Activated gamma-delta T cell (primary cell): Measurements from ENCODE around the gene CCDC146.
"Not testable (repeated sequence)": the region's sequence is repeated elsewhere in the genome, so short reads cannot be mapped to it uniquely, and the experiment has no call there.

Experiments used
- DNase-seq: peaks from one replicate; lab custom pipeline; 2025; lab: John Stamatoyannopoulos, UW

CCDC146 gene

DNA sequence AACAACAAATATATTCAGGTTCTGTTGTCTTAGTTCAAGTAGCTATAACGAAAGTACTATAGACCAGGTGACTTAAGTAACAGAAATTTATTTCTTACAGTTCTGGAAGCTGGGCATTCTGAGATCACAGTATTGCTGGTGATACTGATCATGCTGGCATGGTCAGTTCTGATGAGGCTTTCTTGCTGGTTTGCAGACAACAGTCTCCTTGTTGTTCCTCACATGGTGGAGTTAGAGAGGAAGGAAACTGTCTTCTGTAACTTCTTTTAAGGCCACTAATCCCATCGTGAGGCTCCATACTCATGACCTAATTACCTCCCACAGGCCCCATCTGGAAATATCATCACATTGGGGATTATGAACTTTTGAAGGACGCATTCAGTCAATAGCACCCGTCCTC lies 17.9 kb downstream of the CCDC146 start:
- not testable (repeated sequence) for DNase-seq

DNA sequence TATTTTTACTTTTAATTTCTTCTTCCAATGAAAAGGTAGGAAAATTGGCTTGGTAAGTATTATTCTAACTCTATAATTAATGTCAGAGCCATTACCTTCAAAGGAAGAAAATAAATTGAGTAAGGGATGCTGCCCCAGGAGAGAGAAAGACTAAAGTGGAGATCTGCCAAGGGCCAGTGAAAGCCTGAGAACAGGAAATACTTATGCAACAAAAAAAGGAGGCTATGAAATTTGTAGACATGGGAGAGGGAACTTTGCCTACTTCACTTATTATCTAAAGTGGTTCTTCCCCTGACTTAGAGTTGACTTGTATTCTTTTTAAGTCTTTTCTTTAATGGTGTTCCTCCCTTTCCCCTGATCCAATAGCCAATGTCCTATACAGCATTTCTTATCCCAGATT lies 29.8 kb downstream of the CCDC146 start:
- not testable (repeated sequence) for DNase-seq

DNA sequence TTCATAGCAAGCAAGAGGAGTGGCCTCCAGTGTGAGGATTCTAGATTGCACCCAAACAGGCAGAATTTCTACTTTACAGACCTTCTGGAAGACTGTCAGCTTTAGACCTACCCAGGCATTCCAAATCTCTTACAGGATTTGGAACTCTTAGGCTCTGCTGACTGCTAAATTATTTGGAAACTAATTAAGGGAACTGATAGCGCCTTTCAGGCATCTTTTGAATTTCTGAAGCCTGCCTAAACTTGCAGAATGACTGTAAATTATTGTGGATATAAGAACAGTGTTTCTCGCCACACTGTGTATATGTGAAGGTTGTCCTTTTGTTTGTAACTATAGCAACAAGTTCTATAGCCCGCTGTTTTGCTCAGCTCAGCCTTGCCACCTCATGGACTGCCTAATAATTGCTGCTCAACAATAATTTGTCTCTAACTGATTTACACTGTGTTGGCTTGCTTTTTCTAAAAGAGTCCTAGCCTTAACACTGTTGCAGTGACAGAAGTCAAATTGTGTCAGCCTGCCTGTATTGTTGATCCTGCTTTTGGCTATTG lies 32.6 kb downstream of the CCDC146 start:
- not testable (repeated sequence) for DNase-seq

DNA sequence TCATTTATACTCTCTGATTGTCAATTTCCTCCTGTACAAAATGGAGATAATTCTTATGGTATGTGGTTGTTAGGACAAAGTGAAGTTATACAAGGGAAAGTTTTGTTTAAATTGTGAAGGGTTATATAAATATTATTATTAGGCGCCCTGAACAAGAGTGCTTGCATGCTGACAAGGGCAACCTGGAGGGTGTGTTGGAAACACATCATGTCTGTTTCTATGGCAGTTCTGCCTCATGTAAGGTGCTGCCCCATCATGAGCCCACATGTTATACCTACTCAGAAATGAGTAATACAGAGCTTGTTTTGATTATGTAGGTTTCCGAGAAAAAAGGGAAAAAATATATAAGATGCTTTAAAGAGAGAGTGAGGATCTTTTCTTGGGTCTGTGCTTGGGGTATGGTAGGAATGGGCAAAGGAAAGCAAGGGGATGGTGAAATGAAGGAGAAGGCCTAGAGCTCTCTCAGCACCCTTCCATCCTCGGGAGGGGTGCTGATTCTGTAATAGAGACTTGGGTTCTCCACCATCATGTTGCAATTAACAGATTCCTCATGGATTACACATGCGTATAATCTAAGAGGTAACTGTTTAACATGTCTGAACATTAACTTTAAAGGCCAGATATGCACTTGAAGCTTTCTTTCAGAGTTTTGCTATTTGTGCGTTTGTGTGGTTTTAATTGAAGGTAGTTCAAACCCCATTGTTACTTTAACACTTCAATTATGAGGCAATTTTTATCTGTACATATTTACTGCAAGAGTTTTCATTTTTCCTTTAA lies 33.4 kb downstream of the CCDC146 start:
- not testable (repeated sequence) for DNase-seq

DNA sequence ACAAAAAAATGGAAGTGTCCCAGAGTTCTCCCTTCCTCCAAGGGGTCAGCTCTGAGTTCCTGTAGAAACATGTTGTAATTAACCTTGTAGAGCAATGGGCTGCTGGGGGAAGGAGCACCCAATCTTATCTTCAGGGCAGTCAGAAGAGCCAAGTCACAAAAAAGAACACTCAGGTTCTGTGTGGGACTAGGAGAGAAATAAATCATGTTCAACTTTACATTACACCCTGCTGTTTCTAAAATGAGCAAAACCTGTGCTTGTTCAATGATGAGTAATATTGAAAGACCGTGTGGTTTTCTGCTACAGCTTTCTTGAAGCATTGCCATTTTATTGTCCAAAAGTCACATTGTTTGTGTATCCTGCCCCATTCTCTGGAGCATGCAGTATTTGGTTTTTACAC lies 34.6 kb downstream of the CCDC146 start:
- DNase-seq: not testable (repeated sequence)

DNA sequence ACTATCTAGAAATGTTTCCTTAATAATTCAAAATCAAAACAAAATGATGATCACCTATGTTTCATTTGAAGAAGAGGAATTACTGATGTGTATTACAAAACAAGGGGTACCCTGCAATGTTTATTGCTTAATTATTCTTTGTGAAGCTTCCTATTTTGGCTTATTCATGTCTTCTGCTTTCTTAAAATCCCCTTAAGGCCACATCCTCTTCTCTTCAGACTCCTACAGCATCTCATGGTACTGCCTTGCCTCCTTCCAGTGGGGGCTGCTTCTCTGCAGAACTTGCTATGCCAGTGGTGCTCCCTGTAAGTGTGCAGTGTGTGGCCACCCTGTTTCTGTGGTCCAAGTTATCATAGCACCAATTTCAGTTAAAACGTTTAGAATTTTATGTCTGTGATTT lies 35.0 kb downstream of the CCDC146 start:
- no peak for DNase-seq

DNA sequence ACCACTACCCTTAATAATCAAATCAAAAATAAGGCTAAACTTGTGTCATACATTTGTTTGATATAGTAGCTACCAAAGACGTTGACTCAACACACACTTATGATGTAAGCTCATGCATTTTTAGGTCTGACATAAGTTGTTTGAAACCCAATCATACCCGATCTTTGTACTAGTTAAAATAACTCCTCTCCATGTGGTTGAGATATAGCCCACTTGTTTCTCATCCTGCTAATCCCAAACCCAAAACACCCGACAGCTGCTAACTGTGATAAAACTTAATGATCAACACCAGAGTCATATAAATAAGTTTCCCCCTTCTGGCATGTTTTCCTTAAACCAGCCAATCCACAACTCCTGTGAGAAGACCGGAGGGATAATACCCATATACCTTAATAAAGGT lies 48.7 kb downstream of the CCDC146 start:
- not testable (repeated sequence) for DNase-seq

DNA sequence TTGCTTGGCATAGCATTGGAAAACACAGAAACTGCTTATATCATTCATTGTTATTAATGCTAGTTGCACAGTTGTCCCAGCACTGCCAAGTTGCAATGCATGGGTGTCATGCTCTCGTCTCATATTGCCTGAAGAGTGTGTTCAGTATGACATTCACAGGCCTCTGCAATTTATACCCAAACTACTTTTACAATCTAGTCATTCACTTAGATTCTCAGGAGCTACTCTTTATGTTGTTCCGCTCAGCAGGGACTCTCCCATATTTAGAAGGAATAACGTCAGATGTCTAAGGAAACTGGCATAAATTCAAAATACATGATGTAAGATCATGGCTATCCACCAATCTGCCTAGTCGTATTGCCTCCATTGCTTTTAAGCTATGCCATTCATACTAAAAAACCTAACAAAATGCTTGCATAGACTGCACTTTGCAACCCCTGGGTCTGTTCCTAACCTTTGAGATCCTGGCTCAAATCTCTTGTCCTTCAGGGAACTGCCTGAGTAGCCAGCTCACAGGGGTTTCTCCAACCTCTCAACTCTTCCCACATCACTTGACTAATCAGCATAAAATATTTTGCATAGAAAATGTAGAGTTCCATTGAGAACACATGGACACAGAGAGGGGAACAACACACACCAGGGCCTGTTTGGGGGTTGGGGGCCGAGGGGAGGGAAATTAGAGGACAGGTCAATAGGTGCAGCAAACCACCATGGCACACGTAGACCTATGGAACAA lies 50.2 kb downstream of the CCDC146 start:
- not testable (repeated sequence) for DNase-seq

DNA sequence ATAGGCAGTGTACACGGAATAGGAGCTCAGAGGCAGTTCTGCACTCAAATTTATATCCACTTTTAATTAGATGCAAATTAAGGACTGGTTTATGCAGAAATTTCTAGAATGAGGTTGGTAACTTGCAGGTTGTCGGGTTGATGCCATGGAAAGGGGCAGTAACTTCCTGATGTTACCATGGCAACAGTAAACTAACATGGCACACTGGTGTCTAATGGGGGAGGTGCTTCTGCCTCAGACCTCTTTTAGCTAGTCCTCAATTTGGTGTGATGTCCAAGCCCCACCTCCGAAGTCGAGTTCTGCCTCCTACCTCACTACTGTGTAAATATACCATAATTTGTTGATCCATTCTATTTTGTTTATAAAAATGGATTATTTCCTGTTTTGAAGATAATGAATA lies 52.0 kb downstream of the CCDC146 start:
- DNase-seq: not testable (repeated sequence)

DNA sequence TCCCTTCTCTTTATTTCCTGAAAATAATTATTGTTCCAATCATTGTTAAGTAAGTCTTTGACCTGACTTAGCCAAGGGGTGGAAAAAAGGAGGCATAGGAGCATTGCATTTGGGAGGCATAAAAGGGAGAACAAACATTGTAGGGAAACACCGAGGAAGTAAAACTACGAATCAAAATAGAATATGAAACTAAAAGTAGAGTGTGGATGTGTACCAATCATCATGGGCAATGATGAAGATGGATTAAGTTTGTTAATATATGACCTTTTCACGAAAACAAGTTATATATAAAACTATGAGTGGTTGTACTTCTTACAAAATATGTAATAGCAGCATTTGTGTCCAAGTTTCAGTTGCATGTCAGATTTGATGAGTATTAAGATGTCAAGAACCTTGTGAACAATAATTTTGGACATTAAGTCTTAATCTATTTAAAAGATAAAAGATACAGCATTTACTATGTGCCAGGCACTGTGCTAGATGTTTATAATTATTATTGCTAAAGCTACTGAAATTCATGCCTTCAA lies 52.9 kb downstream of the CCDC146 start:
- DNase-seq: not testable (repeated sequence)

DNA sequence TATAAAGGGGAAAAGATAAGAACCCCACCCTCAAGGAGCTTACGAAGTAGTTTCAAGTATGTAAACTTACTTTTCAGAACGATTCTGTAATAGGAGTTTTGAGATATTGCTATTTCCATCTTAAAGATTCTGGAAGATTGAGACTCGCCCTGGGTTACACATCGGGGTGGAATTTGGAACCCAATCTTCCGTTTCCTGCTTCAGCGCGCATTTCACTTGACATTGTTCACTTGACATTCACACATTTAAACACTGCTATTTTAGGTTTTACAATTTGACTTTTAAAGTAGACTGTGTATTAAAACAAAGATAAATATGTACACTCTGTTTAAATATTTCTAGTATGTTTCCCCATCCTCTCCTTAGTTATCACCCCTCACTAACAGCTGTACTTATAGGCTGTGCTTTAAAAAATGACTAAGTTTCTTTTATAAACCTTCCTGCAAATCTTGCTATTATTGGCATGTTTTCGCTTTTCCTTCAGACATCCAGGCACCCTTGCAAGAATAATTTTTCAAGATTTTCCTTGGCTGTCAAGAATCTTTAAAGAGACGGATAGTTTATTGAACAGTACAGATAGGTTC lies 55.0 kb downstream of the CCDC146 start:
- not testable (repeated sequence) for DNase-seq

DNA sequence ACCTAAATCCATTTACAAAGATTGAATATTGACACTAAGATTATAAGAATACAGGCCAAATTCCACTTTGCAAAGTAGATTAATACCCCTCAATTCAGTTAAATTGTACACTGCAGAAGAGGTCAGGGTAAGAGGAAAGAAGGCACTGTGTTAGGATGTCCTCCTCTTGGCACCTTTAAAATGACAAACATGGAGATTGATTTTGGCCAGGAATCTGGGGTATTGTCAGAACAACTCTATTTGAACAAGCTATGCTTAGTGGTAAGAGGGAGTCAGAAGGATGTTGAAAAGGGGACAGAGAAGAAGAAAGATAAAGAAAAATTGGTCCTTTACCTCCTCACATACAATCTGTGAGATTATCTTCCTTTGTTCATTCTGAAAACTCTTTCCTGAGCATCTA lies 55.6 kb downstream of the CCDC146 start:
- DNase-seq: not testable (repeated sequence)

DNA sequence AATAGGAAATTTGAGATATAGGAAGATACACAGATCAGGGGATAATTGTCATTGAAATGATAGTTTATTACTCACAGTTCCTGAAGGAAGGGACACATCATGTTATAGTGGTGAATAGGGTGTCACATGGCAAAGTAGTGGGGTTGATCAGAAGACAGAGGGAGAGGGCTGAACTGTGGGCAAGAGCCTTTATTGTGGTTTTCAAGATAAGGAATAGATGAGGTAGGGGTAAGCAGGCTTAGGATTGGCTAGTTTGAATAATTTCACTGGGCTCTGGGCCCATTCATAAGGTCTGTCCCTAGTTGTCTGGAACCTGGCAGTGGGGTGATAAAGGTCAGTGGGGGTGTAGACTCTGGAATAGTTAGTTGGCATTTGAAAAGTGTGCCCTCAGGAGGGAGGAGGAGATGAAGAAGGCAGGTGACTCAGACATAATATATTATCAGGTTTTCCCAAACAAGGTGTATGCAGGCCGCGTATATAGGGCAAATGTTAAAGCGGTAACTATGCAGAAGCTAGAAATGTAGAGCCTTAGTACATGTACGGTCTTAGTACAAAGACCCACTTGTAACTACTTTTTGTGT lies 58.7 kb downstream of the CCDC146 start:
- no peak for DNase-seq

DNA sequence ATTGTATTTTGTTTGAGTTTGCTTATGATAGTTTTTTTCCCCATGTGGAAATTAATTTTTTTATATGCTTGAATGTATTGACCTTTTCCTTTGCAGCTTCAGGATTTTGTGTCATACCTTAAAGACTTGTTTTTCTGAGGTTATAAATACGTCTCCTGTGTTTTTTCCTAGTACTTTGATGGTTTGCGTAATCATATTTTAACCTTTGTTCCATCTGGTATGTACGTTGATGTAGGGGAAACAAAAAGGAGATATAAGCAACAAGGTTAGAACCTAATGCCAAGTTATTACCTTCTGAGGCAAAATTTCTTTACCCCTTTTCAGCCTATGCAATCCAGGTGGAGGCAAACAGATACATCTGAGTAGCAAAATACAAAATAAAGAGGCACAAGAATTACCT lies 59.3 kb downstream of the CCDC146 start:
- DNase-seq: no peak

DNA sequence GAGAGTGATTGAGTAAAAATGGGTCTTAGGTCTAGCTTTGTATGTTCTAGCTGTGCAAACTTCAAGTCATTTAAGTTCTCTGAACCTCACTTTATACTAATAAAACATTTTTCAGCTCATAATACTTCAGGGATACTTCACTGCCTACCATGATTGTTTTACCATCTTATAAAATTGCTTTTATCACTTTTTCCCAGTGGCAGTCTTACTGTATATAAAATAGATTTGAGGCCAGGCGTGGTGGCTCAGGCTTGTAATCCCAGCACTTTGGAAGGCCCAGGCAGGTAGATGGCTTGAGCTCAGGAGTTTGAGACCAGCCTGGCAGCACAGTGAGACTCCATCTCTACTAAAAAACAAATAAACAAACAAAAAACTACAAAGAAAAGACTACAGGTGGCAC lies 59.8 kb downstream of the CCDC146 start:
- no peak for DNase-seq

DNA sequence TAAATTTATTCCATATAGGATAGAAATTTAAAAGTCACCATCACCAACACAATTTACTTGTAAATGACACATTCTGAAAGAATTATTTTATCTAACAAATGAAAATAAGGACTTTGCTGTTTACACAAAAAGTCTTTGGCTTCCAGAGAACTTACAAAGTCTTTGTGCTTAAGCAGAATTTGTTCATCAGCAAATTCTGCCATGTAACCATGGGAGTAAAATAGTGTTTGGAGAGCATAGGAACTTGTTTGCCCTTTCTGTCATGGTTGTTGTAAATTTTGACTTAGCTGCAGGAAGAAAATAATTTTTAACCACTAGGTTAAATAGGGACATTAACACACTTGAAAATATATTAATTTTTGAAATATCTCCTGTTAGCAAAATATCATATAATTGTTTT lies 62.0 kb downstream of the CCDC146 start:
- DNase-seq: no peak

DNA sequence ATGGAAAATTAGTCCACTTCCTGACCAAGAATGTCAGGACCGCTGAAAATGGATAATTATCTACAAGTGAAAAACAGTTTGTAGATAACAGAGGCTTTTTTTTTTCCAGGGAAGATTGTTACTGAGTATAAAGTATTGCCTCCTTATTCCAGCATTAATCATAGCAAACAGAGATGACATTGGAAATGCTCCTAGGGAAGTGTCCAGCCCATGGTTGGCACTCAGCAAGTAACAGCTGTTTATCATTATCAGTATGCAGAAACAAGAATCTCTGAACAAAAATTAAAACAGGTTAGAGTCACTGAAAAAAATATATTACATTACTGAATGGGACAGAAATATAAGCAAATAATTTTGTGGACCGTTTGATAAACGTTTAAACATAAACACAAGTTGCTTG lies 62.6 kb downstream of the CCDC146 start:
- DNase-seq: no peak

DNA sequence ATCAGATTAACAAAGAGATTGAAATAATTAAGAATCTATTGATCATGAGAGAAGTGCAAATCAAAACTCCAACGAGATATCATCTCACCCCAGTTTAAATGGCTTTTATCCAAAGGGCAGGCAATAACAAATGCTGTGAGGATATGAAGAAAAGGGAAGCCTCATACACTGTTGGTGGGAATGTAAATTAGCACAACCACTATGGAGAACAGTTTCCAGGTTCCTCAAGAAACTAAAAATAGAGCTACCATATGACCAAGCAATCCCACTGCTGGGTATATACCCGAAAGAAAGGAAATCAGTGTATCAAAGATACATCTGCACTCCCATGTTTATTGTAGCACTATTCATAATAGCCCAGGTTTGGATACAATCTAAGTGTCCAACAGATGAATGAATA lies 63.5 kb downstream of the CCDC146 start:
- DNase-seq: no peak

DNA sequence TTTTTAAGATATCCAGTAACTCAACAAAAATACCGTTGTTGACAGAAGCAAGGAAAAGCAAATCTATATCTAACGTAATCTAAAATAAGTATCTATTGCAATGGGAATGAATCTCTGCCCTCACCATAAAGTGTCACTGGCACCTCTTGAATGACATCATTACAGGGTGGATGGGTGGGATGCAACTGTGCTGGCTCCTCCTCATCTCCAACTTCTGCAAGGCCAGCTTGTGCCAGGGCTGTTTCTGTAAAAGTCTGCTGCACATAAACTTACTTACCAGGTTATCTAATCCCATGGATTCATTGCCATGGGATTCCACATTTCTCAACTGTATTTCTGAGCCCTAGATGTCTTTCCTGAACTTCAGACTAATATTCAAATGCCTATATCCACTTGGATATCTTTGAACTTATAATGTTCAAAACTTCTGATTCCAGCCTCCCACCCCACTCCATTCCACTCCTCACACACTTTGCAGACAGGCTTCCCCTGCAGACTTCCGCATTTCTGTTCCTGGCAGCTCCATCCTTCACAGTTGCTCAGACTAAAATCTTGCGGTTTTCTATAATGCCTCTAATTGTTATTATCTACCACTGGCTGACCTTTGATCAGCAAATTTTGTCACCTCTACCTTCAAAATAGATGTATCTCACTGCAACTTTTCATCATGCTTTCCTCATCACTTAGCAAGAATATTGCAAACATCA lies 66.5 kb downstream of the CCDC146 start:
- no peak for DNase-seq

DNA sequence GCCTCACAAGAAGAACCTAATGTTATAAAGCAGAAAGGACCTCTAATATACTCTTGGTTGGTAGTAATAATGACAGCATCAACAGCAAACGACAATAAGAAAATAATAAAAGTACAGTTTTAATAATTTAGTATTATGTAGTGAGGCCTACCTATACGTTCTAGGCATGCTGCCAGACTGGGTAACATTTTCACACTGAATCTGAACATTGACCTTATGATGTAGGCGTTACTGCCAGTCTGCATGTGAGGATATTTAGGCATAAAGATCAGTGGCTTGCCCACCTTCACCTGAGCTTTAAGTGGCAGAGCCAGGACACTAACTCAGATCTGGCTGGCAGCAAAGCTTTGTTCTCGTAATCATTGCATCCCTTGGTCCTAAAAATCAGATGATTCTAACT lies 74.7 kb downstream of the CCDC146 start:
- no peak for DNase-seq
